VCaP (cell line): ENCODE measurements around the gene ANGEL1.

Experiments used
- H3K27ac ChIP-seq: fragments of 450-650 bp; 2 replicates; pipeline ENCODE4 v1.5.1; 2017
- CTCF ChIP-seq: fragments of 450-650 bp; conservative IDR thresholded peaks from 2 replicates; pipeline ENCODE4 v1.5.1; 2017; ENCODE audit warnings: mild to moderate bottlenecking, moderate library complexity

Gene ANGEL1

GRCh38 chr14:76760331-76761135 lies 52.1 kb downstream of the ANGEL1 start:
- no peak for TF ChIP-seq CTCF
- H3K27ac ChIP-seq: peak overlapping the region; percentile 71; the same call in 1 of the 2 replicates

GRCh38 chr14:76759589-76759988 lies 53.1 kb downstream of the ANGEL1 start:
- H3K27ac ChIP-seq: no peak overlapping the region

GRCh38 chr14:76756371-76756750 lies 56.3 kb downstream of the ANGEL1 start:
- H3K27ac ChIP-seq: no peak overlapping the region
- TF ChIP-seq CTCF: no peak

More at GRCh38 chr14:76759589-76759988, 53.1 kb downstream of the ANGEL1 start:
- TF ChIP-seq CTCF: no peak

- H3K27ac ChIP-seq: no peak overlapping the region
- TF ChIP-seq CTCF: no peak
Observed at GRCh38 chr14:76755610-76756370, 56.9 kb downstream of the ANGEL1 start.

- no peak for TF ChIP-seq CTCF
- H3K27ac ChIP-seq: no peak overlapping the region
Observed at GRCh38 chr14:76754586-76754985, 58.1 kb downstream of the ANGEL1 start.

GRCh38 chr14:76753541-76754198 lies 59.0 kb downstream of the ANGEL1 start:
- no peak for TF ChIP-seq CTCF
- no peak overlapping the region for H3K27ac ChIP-seq

GRCh38 chr14:76752744-76753143 lies 59.9 kb downstream of the ANGEL1 start:
- no peak overlapping the region for H3K27ac ChIP-seq
- no peak for TF ChIP-seq CTCF
